ENCODE data around the gene RIN2. TPM values are rescaled to one million over a fixed set of nuclear protein-coding genes. Genes with fewer than 3 reads are reported as not detected.

RIN2 gene
- total and polyA plus RNA-seq, 2 of the 13 experiments (the other 11 are each of a cell fraction or from before 2014, with no cell fraction given): 2.5 to 5.1 TPM

DNA sequence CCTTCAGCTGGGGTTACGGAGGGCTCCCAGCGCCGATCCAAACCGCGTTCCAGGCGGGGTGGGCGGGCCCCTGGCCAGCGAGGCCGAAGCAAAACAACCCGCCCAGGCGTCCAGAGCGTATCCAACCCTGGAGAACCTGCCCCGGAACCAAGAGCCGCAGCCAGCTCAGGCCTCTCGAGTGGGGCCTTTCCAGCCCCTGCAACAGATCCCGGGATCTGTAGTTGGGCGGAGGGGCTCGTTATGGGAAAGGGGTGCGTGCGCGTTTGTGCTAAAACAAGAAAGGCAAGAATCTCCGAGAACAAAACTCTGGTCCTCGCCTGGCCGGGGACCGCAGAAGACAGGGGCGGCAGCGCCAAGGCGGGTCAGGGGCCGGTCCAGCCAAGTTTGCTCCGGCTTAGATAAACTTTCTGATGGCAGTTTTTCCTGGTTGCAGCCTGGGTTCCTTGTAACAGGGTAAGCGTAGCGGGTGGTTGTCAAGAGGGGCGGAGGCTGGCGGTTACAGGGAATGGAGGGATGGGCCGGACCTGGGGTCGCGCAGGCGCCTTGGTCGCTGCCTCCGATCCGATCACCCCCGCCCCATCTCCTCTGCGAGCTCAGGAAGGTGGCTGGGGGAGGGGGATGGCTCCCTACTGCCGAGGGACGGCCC lies 448 bp upstream of the RIN2 start (continued):
- TF ChIP-seq, protein P1, sequence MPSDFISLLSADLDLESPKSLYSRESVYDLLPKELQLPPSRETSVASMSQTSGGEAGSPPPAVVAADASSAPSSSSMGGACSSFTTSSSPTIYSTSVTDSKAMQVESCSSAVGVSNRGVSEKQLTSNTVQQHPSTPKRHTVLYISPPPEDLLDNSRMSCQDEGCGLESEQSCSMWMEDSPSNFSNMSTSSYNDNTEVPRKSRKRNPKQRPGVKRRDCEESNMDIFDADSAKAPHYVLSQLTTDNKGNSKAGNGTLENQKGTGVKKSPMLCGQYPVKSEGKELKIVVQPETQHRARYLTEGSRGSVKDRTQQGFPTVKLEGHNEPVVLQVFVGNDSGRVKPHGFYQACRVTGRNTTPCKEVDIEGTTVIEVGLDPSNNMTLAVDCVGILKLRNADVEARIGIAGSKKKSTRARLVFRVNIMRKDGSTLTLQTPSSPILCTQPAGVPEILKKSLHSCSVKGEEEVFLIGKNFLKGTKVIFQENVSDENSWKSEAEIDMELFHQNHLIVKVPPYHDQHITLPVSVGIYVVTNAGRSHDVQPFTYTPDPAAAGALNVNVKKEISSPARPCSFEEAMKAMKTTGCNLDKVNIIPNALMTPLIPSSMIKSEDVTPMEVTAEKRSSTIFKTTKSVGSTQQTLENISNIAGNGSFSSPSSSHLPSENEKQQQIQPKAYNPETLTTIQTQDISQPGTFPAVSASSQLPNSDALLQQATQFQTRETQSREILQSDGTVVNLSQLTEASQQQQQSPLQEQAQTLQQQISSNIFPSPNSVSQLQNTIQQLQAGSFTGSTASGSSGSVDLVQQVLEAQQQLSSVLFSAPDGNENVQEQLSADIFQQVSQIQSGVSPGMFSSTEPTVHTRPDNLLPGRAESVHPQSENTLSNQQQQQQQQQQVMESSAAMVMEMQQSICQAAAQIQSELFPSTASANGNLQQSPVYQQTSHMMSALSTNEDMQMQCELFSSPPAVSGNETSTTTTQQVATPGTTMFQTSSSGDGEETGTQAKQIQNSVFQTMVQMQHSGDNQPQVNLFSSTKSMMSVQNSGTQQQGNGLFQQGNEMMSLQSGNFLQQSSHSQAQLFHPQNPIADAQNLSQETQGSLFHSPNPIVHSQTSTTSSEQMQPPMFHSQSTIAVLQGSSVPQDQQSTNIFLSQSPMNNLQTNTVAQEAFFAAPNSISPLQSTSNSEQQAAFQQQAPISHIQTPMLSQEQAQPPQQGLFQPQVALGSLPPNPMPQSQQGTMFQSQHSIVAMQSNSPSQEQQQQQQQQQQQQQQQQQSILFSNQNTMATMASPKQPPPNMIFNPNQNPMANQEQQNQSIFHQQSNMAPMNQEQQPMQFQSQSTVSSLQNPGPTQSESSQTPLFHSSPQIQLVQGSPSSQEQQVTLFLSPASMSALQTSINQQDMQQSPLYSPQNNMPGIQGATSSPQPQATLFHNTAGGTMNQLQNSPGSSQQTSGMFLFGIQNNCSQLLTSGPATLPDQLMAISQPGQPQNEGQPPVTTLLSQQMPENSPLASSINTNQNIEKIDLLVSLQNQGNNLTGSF (CRISPR knock-in tag; IDR thresholded peaks at IDR 0.05): peak; percentile 32; the same call in 1 of the 2 replicates
- TF ChIP-seq THAP11 (CRISPR knock-in tag; IDR thresholded peaks at IDR 0.05): 0 out of 2 replicates have a peak, but pooled peaks have one; percentile 25
- TF ChIP-seq ZMAT3 (CRISPR knock-in tag; conservative IDR thresholded peaks at IDR 0.05): 0 out of 2 replicates have a peak, but pooled peaks have one; percentile 65
- TF ChIP-seq ZSCAN21 (CRISPR knock-in tag; IDR thresholded peaks at IDR 0.05; ENCODE audit: borderline replicate concordance): peak; percentile 80; the same call in 1 of the 2 replicates
- peak; percentile 65; the same call in 1 of the 2 replicates for TF ChIP-seq SALL1 (CRISPR knock-in tag; IDR thresholded peaks at IDR 0.05)
- TF ChIP-seq PHF21A (CRISPR knock-in tag; IDR thresholded peaks at IDR 0.05): peak; percentile 19; the same call in 1 of the 2 replicates
- no peak for TF ChIP-seq ZNF713 (CRISPR knock-in tag; IDR thresholded peaks at IDR 0.05)
- no peak for TF ChIP-seq SATB2 (CRISPR knock-in tag; IDR thresholded peaks at IDR 0.05)
- TF ChIP-seq RFXAP (CRISPR knock-in tag; IDR thresholded peaks at IDR 0.05; ENCODE audit: borderline replicate concordance): 0 out of 2 replicates have a peak, but pooled peaks have one; percentile 49
- 0 out of 2 replicates have a peak, but pooled peaks have one; percentile 76 for TF ChIP-seq CAMTA2 (CRISPR knock-in tag; IDR thresholded peaks at IDR 0.05; ENCODE audit: borderline replicate concordance)
- 0 out of 2 replicates have a peak, but pooled peaks have one; percentile 11 for TF ChIP-seq ZFYVE20 (CRISPR knock-in tag; IDR thresholded peaks at IDR 0.05; ENCODE audit: borderline replicate concordance, low read depth)
- TF ChIP-seq TAF15 (IDR thresholded peaks at IDR 0.05; ENCODE audit: low read depth, low read length, poor library complexity, severe bottlenecking): peak; percentile 48
- peak; percentile 82 for TF ChIP-seq ZFY (CRISPR knock-in tag; IDR thresholded peaks at IDR 0.05)
- TF ChIP-seq ZNF530 (CRISPR knock-in tag; IDR thresholded peaks at IDR 0.05; ENCODE audit: low read depth): no peak
- TF ChIP-seq ZNF670 (CRISPR knock-in tag; IDR thresholded peaks at IDR 0.05; ENCODE audit: borderline replicate concordance): 0 out of 2 replicates have a peak, but pooled peaks have one; percentile 11
- 0 out of 2 replicates have a peak, but pooled peaks have one; percentile 39 for TF ChIP-seq ISX (CRISPR knock-in tag; conservative IDR thresholded peaks at IDR 0.05)
- TF ChIP-seq, protein P2, sequence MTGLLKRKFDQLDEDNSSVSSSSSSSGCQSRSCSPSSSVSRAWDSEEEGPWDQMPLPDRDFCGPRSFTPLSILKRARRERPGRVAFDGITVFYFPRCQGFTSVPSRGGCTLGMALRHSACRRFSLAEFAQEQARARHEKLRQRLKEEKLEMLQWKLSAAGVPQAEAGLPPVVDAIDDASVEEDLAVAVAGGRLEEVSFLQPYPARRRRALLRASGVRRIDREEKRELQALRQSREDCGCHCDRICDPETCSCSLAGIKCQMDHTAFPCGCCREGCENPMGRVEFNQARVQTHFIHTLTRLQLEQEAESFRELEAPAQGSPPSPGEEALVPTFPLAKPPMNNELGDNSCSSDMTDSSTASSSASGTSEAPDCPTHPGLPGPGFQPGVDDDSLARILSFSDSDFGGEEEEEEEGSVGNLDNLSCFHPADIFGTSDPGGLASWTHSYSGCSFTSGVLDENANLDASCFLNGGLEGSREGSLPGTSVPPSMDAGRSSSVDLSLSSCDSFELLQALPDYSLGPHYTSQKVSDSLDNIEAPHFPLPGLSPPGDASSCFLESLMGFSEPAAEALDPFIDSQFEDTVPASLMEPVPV (CRISPR knock-in tag; IDR thresholded peaks at IDR 0.05): 0 out of 2 replicates have a peak, but pooled peaks have one; percentile 54
- TF ChIP-seq KLF9 (CRISPR knock-in tag; IDR thresholded peaks at IDR 0.05; ENCODE audit: low read depth): no peak; the same call in 1 of the 2 replicates
- 0 out of 2 replicates have a peak, but pooled peaks have one; percentile 20 for TF ChIP-seq REXO4 (CRISPR knock-in tag; IDR thresholded peaks at IDR 0.05; ENCODE audit: borderline replicate concordance)
- TF ChIP-seq, protein P3, sequence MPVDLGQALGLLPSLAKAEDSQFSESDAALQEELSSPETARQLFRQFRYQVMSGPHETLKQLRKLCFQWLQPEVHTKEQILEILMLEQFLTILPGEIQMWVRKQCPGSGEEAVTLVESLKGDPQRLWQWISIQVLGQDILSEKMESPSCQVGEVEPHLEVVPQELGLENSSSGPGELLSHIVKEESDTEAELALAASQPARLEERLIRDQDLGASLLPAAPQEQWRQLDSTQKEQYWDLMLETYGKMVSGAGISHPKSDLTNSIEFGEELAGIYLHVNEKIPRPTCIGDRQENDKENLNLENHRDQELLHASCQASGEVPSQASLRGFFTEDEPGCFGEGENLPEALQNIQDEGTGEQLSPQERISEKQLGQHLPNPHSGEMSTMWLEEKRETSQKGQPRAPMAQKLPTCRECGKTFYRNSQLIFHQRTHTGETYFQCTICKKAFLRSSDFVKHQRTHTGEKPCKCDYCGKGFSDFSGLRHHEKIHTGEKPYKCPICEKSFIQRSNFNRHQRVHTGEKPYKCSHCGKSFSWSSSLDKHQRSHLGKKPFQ (CRISPR knock-in tag; IDR thresholded peaks at IDR 0.05; ENCODE audit: insufficient replicate concordance): no peak
- 0 out of 2 replicates have a peak, but pooled peaks have one; percentile 74 for TF ChIP-seq ZNF225 (CRISPR knock-in tag; IDR thresholded peaks at IDR 0.05)

Measured in HepG2 (cell line).